Measurements from ENCODE around the gene B3GAT1.

DNA sequence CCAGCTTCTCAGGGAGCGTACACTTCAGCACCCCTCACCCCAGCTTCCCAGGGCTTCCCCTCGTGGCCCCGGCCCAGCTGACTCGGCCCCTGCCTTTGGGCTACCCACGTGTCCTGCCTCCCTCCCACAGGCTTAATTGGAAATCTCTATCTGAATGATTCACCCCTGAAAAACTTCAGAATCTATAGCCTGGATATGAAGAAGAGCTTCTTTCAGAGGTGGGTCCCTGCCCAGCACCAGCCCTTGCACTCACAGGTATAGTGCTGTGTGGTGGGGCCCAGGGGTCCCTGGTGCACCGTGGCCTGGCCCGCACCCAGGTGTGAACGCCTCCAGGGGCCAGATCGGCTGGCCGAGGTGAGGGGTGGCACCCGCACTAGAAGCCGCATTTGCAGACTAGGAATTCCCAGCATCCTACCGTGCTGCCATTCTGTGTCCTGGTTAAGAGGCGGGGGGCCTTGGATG lies 38.4 kb downstream of the B3GAT1 start:
- TF ChIP-seq, protein P1, sequence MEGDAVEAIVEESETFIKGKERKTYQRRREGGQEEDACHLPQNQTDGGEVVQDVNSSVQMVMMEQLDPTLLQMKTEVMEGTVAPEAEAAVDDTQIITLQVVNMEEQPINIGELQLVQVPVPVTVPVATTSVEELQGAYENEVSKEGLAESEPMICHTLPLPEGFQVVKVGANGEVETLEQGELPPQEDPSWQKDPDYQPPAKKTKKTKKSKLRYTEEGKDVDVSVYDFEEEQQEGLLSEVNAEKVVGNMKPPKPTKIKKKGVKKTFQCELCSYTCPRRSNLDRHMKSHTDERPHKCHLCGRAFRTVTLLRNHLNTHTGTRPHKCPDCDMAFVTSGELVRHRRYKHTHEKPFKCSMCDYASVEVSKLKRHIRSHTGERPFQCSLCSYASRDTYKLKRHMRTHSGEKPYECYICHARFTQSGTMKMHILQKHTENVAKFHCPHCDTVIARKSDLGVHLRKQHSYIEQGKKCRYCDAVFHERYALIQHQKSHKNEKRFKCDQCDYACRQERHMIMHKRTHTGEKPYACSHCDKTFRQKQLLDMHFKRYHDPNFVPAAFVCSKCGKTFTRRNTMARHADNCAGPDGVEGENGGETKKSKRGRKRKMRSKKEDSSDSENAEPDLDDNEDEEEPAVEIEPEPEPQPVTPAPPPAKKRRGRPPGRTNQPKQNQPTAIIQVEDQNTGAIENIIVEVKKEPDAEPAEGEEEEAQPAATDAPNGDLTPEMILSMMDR (IDR thresholded peaks at IDR 0.05) = no peak
- TF ChIP-seq POLR2A (IDR thresholded peaks at IDR 0.05) = no peak

Measured in transverse colon (tissue), 3 donors.